Keratinocyte (primary cell): ENCODE measurements around the gene ANXA7.

ENCODE experiments used
- CTCF ChIP-seq, 3 experiments: IDR thresholded peaks in 1 of 3; conservative IDR thresholded peaks in 1 of 3; optimal IDR thresholded peaks in 1 of 3; 2 replicates in 2 of 3; 3 replicates in 1 of 3; pipeline versions ENCODE3 to v1.5.1; 2011; ENCODE audit warnings: low read length in 3 of 3, mild to moderate bottlenecking in 3 of 3, moderate library complexity in 2 of 3, control low read depth in 1 of 3, inconsistent platforms in 1 of 3; ENCODE audit not compliant: insufficient read depth in 2 of 3; ENCODE audit errors: extremely low read depth in 1 of 3
- EZH2 ChIP-seq: IDR thresholded peaks from one replicate; pipeline ENCODE4 v1.6.1; 2012; ENCODE audit warnings: inconsistent platforms, mild to moderate bottlenecking, low read length, moderate library complexity

GRCh38 chr10:73439605-73440312 is 25.9 kb upstream of the ANXA7 start:
- no peak for TF ChIP-seq CTCF (optimal IDR thresholded peaks at IDR 0.05 in 1 of 3, IDR thresholded peaks at IDR 0.05 in 1 of 3, conservative IDR thresholded peaks at IDR 0.05 in 1 of 3; ENCODE audit: extremely low read depth in 1 of 3, insufficient read depth in 2 of 3, low read length in 3 of 3)
- TF ChIP-seq EZH2 = no peak
